Mesendoderm (in vitro differentiated cells): Measurements from ENCODE around the gene ALS2CL.
A peak's percentile ranks its signal among the peaks of the same experiment; 100 is the strongest.

ENCODE experiments used
- DNase-seq: peaks from one replicate; pipeline ENCODE4 v3.0.0; 2013
- H2AK5ac ChIP-seq: 2 replicates; pipeline ENCODE4 v1.6.1; 2013; ENCODE audit warnings: low read length, inconsistent platforms
- H2BK120ac ChIP-seq: 2 replicates; pipeline ENCODE4 v1.6.1; 2013; ENCODE audit warnings: low read depth, mild to moderate bottlenecking, low read length, moderate library complexity, mixed read lengths
- H2BK15ac ChIP-seq: replicated peaks from 2 replicates; pipeline ENCODE4 v1.6.1; 2013; ENCODE audit warnings: low read depth, mild to moderate bottlenecking, moderate library complexity
- H2BK5ac ChIP-seq: 2 replicates; pipeline ENCODE4 v1.6.1; 2013; ENCODE audit warnings: low read length, inconsistent platforms
- H3K18ac ChIP-seq: 2 replicates; pipeline ENCODE4 v1.6.1; 2013; ENCODE audit warnings: mild to moderate bottlenecking, low read length, mixed read lengths
- H3K23ac ChIP-seq: one replicate; pipeline ENCODE4 v1.6.1; 2013; ENCODE audit warnings: low read length
- H3K27ac ChIP-seq: 2 replicates; pipeline ENCODE4 v1.5.1; 2013; ENCODE audit warnings: low read depth, mild to moderate bottlenecking, inconsistent platforms, low read length, moderate library complexity
- H3K27me3 ChIP-seq: 2 replicates; pipeline ENCODE4 v1.6.1; 2013; ENCODE audit warnings: low read length, control low read depth, mild to moderate bottlenecking, inconsistent platforms; ENCODE audit not compliant: insufficient read depth, poor library complexity
- H3K36me3 ChIP-seq: 2 replicates; pipeline ENCODE4 v1.6.1; 2013; ENCODE audit warnings: low read length, inconsistent platforms; ENCODE audit not compliant: control insufficient read depth, insufficient read depth
- H3K4ac ChIP-seq: one replicate; pipeline ENCODE4 v1.6.1; 2013; ENCODE audit warnings: low read depth, mild to moderate bottlenecking, low read length, moderate library complexity
- H3K4me1 ChIP-seq: 2 replicates; pipeline ENCODE4 v1.6.1; 2013; ENCODE audit warnings: low read depth, low read length, inconsistent platforms; ENCODE audit not compliant: control insufficient read depth
- H3K4me2 ChIP-seq: 2 replicates; pipeline ENCODE4 v1.6.1; 2013; ENCODE audit warnings: low read length
- H3K4me3 ChIP-seq: 2 replicates; pipeline ENCODE4 v1.5.1; 2013; ENCODE audit warnings: mild to moderate bottlenecking, low read length
- H3K56ac ChIP-seq: one replicate; pipeline ENCODE4 v1.6.1; 2013; ENCODE audit warnings: low read length
- H3K79me1 ChIP-seq: 2 replicates; pipeline ENCODE4 v1.6.1; 2013; ENCODE audit warnings: low read length, inconsistent platforms
- H3K79me2 ChIP-seq: 2 replicates; pipeline ENCODE4 v1.6.1; 2013; ENCODE audit warnings: mild to moderate bottlenecking, low read length; ENCODE audit not compliant: control insufficient read depth, insufficient read depth
- H3K9ac ChIP-seq: 2 replicates; pipeline ENCODE4 v1.6.1; 2013; ENCODE audit warnings: low read length, inconsistent platforms
- H4K5ac ChIP-seq: one replicate; pipeline ENCODE4 v1.6.1; 2013; ENCODE audit warnings: low read length
- H4K8ac ChIP-seq: one replicate; pipeline ENCODE4 v1.6.1; 2013; ENCODE audit warnings: low read depth, mild to moderate bottlenecking, control low read depth, low read length, moderate library complexity
- WGBS: extraction: QIAGEN DNeasy Blood & Tissue Kit; methylation state at CpG from one replicate; pipeline ENCODE4 v1.1.7; 2013; ENCODE audit warnings: low lambda C conversion rate, missing lambda C conversion rate; ENCODE audit not compliant: insufficient coverage; ENCODE audit errors: extremely low coverage; 5-methylcytosine and 5-hydroxymethylcytosine counted together

Gene ALS2CL

GRCh38 chr3:46675843-46676567 lies 17.5 kb downstream of the ALS2CL start:
- no CpG with 5 or more reads among the region's 9 CpGs for whole genome bisulfite sequencing
- no peak overlapping the region for H2BK120ac ChIP-seq
- H3K23ac ChIP-seq = no peak overlapping the region
- DNase-seq = no peak
- H3K4me3 ChIP-seq = no peak overlapping the region
- H3K18ac ChIP-seq = no peak overlapping the region
- H3K4me1 ChIP-seq = no peaks in the 10 kb centered on the region
- no peak overlapping the region for H3K4ac ChIP-seq
- H3K36me3 ChIP-seq = no peaks in the 10 kb centered on the region
- no peak overlapping the region for H2BK5ac ChIP-seq
- H2BK15ac ChIP-seq = no peak overlapping the region
- H4K5ac ChIP-seq = no peak overlapping the region
- no peak overlapping the region for H3K4me2 ChIP-seq
- H3K9ac ChIP-seq = no peak overlapping the region
- no peak overlapping the region for H4K8ac ChIP-seq
- H3K56ac ChIP-seq = no peak overlapping the region
- H3K27ac ChIP-seq = no peak overlapping the region
- H2AK5ac ChIP-seq = no peak overlapping the region
- H3K79me1 ChIP-seq = no peaks in the 10 kb centered on the region
- no peaks in the 10 kb centered on the region for H3K79me2 ChIP-seq
- no peaks in the 10 kb centered on the region for H3K27me3 ChIP-seq

GRCh38 chr3:46675426-46675825 lies 18.1 kb downstream of the ALS2CL start:
- Histone ChIP-seq H3K18ac (no peak overlapping the region), H3K23ac (no peak overlapping the region), H4K5ac (no peak overlapping the region), H3K27ac (no peak overlapping the region), H2BK120ac (no peak overlapping the region), H3K27me3 (no peaks in the 10 kb centered on the region), H3K9ac (no peak overlapping the region), H3K4me3 (no peak overlapping the region), H2BK5ac (no peak overlapping the region), H3K4me1 (no peaks in the 10 kb centered on the region), H3K79me1 (no peaks in the 10 kb centered on the region), H2BK15ac (no peak overlapping the region), H3K79me2 (no peaks in the 10 kb centered on the region), H3K56ac (no peak overlapping the region), H3K36me3 (no peaks in the 10 kb centered on the region), H4K8ac (no peak overlapping the region), H3K4ac (no peak overlapping the region), H3K4me2 (no peak overlapping the region), H2AK5ac (no peak overlapping the region)
- no CpG with 5 or more reads among the region's 6 CpGs for WGBS
- no peak for DNase-seq

GRCh38 chr3:46674031-46674845 lies 19.2 kb downstream of the ALS2CL start:
- no peak overlapping the region for H3K9ac ChIP-seq
- H4K5ac ChIP-seq = no peak overlapping the region
- no peaks in the 10 kb centered on the region for H3K36me3 ChIP-seq
- no peaks in the 10 kb centered on the region for H3K79me2 ChIP-seq
- no peaks in the 10 kb centered on the region for H3K4me1 ChIP-seq
- DNase-seq = peak; percentile 40
- WGBS = no CpG with 5 or more reads among the region's 12 CpGs
- H3K18ac ChIP-seq = no peak overlapping the region
- no peak overlapping the region for H3K23ac ChIP-seq
- H3K4me3 ChIP-seq = no peak overlapping the region
- H2BK120ac ChIP-seq = no peak overlapping the region
- H3K79me1 ChIP-seq = no peaks in the 10 kb centered on the region
- H3K4ac ChIP-seq = no peak overlapping the region
- no peaks in the 10 kb centered on the region for H3K27me3 ChIP-seq
- no peak overlapping the region for H4K8ac ChIP-seq
- no peak overlapping the region for H2AK5ac ChIP-seq
- H2BK15ac ChIP-seq = no peak overlapping the region
- no peak overlapping the region for H2BK5ac ChIP-seq
- no peak overlapping the region for H3K4me2 ChIP-seq
- no peak overlapping the region for H3K27ac ChIP-seq
- no peak overlapping the region for H3K56ac ChIP-seq

GRCh38 chr3:46673151-46674030 lies 20.1 kb downstream of the ALS2CL start:
- WGBS = no CpG with 5 or more reads among the region's 10 CpGs
- Histone ChIP-seq H3K79me1 (no peaks in the 10 kb centered on the region), H2AK5ac (no peak overlapping the region), H3K56ac (no peak overlapping the region), H3K4me3 (no peak overlapping the region), H3K27ac (no peak overlapping the region), H4K8ac (no peak overlapping the region), H3K79me2 (no peaks in the 10 kb centered on the region), H2BK120ac (no peak overlapping the region), H4K5ac (no peak overlapping the region), H3K23ac (no peak overlapping the region), H3K9ac (no peak overlapping the region), H3K27me3 (no peaks in the 10 kb centered on the region), H2BK15ac (no peak overlapping the region), H3K4me1 (no peaks in the 10 kb centered on the region), H3K18ac (no peak overlapping the region), H3K36me3 (no peaks in the 10 kb centered on the region), H3K4me2 (no peak overlapping the region), H3K4ac (no peak overlapping the region), H2BK5ac (no peak overlapping the region)
- no peak for DNase-seq

GRCh38 chr3:46672349-46672695 lies 21.2 kb downstream of the ALS2CL start:
- H3K4me2 ChIP-seq = no peak overlapping the region
- H2AK5ac ChIP-seq = no peak overlapping the region
- no peaks in the 10 kb centered on the region for H3K79me2 ChIP-seq
- no peak overlapping the region for H4K5ac ChIP-seq
- no peak overlapping the region for H3K56ac ChIP-seq
- H2BK120ac ChIP-seq = no peak overlapping the region
- H3K36me3 ChIP-seq = no peaks in the 10 kb centered on the region
- no peak overlapping the region for H3K18ac ChIP-seq
- H3K79me1 ChIP-seq = no peaks in the 10 kb centered on the region
- H3K4me1 ChIP-seq = no peaks in the 10 kb centered on the region
- no CpG with 5 or more reads among the region's 6 CpGs for WGBS
- no peaks in the 10 kb centered on the region for H3K27me3 ChIP-seq
- H4K8ac ChIP-seq = no peak overlapping the region
- H2BK15ac ChIP-seq = no peak overlapping the region
- no peak overlapping the region for H3K23ac ChIP-seq
- no peak overlapping the region for H3K4ac ChIP-seq
- no peak overlapping the region for H2BK5ac ChIP-seq
- H3K27ac ChIP-seq = no peak overlapping the region
- no peak for DNase-seq
- no peak overlapping the region for H3K4me3 ChIP-seq
- no peak overlapping the region for H3K9ac ChIP-seq
